T-helper 2 cell treated with Interferon-gamma antibody and Interleukin-4, amounts not matched to agents 100 ng/mL and 5 ng/mL, for 36 hours (primary cell): ENCODE data around the gene ZMIZ1. TPM values are rescaled to one million over a fixed set of nuclear protein-coding genes. Genes with fewer than 3 reads are reported as not detected.

Experiments used
- intact Hi-C: fragments of 100-400 bp; cut with micrococcal nuclease; formaldehyde crosslinking; loops from one replicate; pipeline ENCODE4 v1.15.1; 2023
- total RNA-seq: library from RNA; stranded (reverse); gene quantifications from 2 replicates; pipeline ENCODE4 v1.2.3, GENCODE V29; 2022

ZMIZ1 gene
- total RNA-seq, 1 donor from 2014 or later = 45.8 TPM

DNA sequence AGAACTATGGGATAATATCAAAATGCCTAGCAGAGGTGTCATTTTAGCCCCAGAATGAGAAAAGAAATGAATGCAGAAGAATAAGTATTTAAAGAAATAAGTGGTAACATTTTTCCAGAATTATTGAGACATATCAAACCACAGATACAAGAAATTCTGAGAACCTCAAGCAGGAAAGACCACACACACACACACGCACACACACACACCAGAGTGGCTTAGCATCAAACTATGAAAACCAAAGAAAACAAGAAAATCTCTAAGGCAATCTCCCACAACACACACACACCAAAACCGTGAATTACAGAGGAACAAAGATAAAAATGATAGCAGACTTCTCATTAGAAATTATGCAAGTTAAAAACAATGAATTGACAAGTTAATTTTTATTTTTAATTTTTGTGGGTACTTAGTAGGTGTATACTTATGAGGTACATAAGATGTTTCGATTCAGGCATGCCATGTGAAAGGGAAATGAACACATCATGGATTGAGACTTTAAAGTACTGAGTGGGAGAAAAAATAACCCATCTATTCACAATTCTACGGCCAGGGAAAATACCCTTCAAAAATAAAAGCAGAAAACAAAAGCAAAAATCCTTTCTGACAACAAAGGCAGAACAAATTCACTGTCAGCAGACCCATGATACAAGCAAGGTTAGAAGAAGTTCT is 293.1 kb downstream of the ZMIZ1 start:
- intact Hi-C loops = no loop called here
